WI38 (cell line): ENCODE data around the gene PTPN2.
"Not testable (repeated sequence)": the region's sequence is repeated elsewhere in the genome, so short reads cannot be mapped to it uniquely, and the experiment has no call there.

Experiments used
- H3K4me3 ChIP-seq: 2 replicates; pipeline ENCODE4 v1.5.1; 2011; ENCODE audit warnings: low read depth, mild to moderate bottlenecking, control low read depth, low read length
- TF ChIP-seq, protein P1 (sequence below): IDR thresholded peaks from 2 replicates; pipeline ENCODE4 v1.5.1; 2012; ENCODE audit warnings: low read depth, mild to moderate bottlenecking, control low read depth, low read length

The PTPN2 gene

DNA sequence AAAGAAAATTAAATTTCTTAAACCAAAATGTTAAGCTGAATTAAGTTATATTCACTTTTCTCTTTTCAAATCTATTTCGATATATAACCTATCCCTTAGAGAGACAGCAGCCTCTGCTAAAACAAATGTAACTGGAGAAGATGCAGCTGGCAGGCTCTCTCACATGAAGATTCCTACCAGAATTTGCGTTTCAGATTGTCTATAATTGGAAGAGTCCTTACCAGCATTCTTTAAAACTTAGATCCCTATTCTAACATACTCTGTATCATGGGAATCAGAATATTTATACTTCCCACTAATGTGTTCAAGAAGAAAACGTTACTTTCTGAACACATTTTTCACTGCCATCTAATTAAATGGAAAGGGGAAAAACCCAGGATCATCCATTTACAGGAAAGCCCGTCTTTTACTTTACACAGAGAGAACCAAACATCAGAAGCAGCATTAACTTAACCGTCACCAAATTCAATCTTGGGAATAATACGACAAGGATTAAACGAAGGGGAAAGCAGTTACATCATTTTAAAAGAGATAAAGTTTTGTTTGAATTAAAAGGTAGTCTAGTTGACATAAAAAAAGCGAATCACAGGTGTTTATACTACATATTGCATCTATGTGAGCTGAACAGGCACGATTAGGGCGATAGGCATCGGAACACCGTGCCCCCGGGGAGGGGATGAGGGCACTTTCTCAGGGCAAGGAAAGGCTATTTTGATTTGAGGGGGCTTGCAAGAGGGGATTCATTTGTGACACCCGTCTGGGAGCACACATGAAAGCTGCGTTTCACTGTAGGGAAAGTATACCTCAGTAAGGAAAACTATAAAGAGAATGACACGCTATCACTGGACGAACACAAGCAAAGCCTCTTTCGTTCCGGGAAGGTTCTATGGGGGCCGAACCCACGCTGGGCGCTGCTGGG, 1.3 kb downstream of the PTPN2 start:
- TF ChIP-seq, protein P1, sequence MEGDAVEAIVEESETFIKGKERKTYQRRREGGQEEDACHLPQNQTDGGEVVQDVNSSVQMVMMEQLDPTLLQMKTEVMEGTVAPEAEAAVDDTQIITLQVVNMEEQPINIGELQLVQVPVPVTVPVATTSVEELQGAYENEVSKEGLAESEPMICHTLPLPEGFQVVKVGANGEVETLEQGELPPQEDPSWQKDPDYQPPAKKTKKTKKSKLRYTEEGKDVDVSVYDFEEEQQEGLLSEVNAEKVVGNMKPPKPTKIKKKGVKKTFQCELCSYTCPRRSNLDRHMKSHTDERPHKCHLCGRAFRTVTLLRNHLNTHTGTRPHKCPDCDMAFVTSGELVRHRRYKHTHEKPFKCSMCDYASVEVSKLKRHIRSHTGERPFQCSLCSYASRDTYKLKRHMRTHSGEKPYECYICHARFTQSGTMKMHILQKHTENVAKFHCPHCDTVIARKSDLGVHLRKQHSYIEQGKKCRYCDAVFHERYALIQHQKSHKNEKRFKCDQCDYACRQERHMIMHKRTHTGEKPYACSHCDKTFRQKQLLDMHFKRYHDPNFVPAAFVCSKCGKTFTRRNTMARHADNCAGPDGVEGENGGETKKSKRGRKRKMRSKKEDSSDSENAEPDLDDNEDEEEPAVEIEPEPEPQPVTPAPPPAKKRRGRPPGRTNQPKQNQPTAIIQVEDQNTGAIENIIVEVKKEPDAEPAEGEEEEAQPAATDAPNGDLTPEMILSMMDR: no peak

DNA sequence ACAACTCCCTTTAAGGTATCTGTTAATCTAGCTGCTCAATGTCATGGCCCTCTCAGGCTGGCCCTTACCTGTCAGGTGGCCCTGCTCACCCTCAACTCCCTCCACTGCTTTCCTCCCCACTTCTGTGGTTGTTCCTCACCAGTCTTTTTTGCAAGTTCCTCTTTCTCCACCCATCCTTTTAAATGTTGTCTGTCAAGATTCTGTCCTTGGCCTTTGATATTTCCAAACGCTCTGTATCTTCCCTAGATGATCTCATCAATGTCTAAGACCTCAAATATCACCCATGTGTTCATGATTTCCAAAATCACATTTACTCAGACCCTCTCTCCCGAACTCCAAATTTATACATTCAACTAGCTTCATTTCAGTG, 3.5 kb downstream of the PTPN2 start:
- TF ChIP-seq, protein P1: no peak
- H3K4me3 ChIP-seq: no peak overlapping the region

More for the DNA sequence above, 1.3 kb downstream of the PTPN2 start:
- H3K4me3 ChIP-seq: peak overlapping the region; percentile 83

DNA sequence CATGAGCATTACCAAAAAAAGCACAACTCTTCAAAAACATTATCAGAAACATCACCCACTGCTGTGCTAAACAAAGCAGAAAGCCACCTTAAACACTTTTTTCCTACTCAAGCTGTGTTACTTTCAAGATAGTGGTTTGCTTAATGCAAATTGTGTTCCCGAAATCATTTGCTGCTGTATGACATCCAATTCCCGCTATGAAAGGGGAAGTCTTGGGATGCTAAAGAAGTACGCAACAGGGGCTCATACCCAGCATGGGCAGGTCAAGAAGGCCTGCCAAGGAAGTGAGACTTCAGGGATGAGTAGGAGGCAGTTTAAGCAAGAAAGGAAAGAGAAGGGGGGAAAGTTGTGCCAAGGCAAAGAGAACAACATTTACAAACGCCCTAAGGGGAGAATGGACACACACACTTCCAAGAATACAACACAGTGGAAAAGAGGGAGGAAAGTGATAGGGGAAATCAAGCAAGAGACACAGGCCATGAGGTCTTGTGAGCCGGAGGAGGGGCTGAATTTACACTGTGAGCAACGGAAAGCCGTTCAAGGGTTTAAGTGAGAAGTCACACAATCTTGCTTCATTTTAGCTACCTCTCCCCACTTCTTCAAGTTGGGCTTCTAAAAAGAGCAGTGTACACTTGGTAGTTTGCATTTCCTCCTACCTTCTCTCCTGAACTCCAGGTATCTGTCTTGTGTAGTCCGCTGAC, 4.0 kb downstream of the PTPN2 start:
- TF ChIP-seq, protein P1: no peak
- no peak overlapping the region for H3K4me3 ChIP-seq

DNA sequence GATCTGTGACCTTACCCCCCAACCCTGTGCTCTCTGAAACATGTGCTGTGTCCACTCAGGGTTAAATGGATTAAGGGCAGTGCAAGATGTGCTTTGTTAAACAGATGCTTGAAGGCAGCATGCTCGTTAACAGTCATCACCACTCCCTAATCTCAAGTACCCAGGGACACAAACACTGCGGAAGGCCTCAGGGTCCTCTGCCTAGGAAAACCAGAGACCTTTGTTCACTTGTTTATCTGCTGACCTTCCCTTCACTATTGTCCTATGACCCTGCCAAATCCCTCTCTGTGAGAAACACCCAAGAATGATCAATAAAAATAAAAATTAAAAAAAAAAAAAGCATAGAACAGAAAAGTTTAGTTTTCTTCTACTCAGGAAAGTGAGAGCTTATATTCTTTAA, 9.0 kb downstream of the PTPN2 start:
- not testable (repeated sequence) for H3K4me3 ChIP-seq

DNA sequence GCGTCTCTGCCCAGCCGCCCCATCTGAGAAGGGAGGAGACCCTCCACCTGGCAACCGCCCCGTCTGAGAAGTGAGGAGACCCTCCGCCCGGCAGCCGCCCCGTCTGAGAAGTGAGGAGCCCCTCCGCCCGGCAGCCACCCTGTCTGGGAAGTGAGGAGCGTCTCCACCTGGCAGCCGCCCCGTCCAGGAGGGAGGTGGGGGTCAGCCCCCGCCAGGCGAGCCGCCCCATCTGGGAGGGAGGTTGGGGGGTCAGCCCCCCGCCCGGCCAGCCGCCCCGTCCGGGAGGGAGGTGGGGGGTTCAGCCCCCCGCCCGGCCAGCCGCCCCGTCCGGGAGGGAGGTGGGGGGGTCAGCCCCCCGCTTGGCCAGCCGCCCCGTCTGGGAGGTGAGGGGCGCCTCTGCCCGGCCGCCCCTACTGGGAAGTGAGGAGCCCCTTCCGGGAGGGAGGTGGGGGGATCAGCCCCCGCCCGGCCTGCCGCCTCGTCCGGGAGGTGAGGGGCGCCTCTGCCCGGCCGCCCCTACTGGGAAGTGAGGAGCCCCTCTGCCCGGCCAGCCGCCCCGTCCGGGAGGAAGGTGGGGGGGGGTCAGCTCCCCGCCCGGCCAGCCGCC, 10.0 kb downstream of the PTPN2 start:
- not testable (repeated sequence) for H3K4me3 ChIP-seq

DNA sequence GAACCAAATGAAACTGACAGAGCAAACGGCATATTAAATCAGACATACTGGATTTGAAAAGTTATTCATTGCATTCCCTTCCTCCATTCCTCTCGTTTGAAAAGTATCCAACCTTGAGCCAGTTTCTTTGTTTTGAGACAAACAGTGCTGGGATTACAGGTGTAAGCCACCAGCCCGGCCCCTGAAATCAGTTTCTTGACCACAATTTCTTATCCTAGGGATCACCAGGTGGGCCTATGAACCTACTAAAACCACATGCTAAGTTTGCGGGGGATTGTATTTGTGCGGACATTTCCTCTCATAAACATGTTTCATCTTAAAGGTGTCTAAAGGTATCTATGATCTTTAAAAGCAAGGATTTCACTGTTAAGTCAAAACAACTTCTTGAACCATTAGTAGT, 11.6 kb downstream of the PTPN2 start:
- H3K4me3 ChIP-seq: no peak overlapping the region
- TF ChIP-seq, protein P1: no peak

DNA sequence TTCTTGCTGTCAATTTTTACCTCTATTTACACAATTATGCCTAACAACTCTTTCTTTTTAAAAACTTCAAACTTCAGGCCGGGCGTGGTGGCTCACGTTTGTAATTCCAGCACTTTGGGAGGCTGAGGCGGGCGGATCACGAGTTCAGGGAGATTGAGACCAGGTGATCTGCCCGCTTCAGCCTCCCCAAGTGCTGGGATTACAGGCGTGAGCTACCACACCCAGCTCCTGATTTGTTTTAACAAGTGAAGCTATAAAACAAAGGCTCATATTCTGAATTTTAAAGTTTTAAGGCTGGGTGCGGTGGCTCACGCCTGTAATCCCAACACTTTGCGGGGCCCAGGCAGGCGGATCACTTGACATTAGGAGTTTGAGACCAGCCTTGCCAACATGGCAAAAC, 15.5 kb downstream of the PTPN2 start:
- TF ChIP-seq, protein P1: no peak
- no peak overlapping the region for H3K4me3 ChIP-seq

DNA sequence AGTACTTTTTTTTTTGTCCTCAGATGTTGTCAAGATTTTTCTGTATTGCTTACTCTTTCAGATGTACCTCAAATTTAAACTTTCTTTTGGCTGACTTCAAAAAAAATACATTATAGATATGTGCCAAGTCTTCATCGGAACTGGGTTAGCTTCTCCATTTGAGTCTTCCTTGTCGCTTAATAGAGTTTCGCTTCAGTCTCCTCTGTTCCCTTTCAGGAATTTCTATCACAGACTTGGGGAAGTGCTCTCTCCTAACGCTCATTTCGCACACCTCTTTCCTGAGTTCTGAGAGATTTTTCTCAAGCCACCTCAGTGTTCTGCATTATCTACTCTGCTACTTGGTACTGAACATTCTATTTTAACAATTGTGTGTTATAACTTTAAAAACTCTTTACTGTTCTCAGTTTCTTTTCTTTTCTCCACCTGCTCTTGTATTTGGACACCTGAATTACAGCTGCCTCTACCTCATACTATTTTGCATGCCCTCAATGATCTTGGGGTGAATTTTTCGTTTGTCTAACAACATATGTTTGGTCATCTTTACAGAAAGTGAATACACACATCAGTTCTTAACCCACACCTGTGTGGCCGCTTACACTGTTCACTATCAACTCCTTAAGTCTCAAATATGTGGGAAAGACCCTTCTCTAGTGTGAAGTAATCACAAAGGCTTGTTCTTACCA, 16.5 kb downstream of the PTPN2 start:
- TF ChIP-seq, protein P1: no peak
- no peak overlapping the region for H3K4me3 ChIP-seq
